Suppressor macrophage (primary cell): Measurements from ENCODE around the gene ZNF213.
"Not testable (repeated sequence)": the region's sequence is repeated elsewhere in the genome, so short reads cannot be mapped to it uniquely, and the experiment has no call there.

ENCODE experiments used
- DNase-seq, 4 experiments: peaks; one replicate each; pipeline ENCODE4 v3.0.0-alpha.2; 2020 to 2022

ZNF213 gene

DNA sequence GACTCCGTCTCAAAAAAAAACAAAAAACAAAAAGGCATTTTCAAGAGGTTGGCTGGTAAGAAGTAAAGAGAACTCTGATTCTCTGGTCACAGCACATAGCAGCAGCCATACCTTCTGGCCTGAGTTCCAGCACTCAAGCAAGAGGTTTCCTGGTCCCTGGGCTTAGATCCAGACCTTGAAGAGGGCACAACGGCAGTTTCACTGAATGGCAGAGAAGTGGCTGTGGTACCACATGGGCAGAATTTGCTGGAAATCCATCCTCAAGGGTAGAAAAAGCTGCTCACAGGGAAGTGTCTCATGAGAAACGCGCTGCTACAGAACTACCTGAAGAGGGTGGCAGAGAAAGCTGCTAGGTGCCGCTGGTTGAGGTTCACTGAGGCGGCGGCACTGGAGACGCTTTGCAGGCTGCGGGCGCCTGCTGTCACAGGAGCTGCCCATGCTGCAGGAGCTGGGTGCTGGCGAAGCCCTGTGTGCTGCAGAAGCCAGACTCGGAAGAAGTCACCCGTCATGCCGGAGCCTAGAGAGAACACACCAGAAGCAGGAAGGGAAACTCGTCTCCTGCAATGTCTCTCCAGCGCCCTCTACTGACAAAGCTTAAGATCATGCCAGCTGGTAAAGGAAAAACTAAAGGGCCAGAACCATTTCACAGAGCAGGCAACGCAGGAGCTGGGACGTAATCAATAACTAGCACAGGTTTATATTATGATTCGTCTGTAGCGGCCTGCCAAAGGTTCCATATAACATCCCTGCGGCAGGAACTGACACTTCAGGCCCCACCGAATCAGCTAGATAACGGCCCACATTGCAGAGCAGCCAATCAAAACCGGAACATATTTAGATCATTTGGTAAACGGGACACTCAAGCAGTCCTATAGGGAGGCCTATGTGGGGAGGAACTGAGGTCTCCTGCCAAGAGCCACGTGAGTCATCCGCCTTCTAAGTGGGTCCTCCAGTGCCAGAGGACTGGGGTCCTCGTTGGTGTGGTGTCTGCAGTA is 5.4 kb upstream of the ZNF213 start:
- peak; percentile 89 to 95 (median 92) for DNase-seq

DNA sequence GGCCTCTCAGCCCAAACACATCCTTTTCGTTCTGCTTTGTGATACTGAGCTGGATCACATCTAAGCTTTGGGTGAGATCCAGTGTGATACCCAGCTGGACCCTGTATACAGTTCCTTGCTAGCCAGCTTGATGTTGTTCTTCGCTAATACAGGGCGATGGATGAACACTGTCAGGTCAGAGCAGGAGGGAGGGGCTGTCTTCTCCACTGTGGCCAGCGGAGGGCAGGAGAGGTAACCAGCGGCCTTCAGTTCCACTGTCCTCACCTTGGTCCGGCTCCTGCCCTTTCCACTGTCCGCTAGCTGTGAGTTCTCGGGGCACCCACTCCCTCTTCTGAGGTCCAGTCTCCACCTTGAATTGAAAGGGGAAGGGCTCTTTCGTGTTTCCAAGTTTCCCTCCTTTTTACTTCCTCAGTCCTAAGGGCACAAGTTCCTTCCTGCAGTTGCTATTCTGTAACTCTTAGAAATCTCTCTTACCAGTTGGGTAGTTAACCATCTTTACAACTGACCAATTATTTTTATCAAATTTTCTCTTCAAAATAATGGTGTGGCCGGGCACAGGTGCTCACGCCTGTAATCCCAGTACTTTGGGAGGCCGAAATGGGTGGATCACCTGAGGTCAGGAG is 3.0 kb upstream of the ZNF213 start:
- DNase-seq: peak; percentile 30 to 65 (median 50)

DNA sequence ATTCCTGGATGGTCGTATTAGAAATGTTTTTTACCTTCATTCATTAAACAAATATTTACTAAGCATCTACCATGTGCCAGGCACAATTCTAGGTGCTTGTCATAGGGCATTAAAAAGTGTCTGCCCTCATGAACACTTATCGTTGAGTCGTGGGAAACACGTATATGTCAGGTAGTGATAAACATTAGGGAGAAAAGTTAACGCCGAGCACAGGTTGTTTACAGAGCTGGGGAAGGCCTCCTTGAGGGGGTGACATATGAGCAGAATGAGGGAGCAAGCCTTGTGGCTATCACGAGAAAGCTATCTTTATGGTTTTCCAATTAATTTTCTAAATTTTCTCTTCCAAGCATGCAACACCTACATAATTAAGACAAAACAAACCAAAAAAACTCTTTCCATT is 985 bp upstream of the ZNF213 start:
- no peak for DNase-seq

DNA sequence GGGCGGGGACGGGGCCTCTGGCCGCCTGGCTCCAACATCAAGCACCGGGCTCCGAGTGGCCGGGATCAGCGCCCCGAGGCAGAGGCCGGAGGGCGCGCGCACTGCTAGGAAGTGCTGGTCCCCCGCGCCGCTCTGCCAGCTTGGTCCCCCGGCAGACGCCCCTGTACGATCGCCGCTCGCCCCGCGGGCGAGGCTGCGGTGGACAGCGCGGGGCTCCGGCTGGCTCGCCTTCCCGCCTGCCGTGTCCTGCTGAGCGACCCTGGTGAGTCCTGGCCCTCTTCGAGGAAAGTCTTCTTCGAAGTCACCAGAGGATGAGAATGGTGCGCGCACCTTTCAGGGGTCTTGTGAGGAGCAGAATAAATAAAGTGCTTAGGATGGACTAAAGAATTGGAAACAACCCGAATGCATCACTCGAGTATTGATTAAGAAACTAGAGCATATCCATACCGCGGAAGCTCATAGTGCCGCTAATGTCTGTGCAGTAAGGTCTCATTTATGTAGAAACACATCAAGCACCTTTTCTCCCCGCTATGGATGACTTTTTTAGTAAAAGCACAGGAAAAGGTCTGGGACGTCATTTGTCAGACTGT is 392 bp downstream of the ZNF213 start:
- DNase-seq: no peak

DNA sequence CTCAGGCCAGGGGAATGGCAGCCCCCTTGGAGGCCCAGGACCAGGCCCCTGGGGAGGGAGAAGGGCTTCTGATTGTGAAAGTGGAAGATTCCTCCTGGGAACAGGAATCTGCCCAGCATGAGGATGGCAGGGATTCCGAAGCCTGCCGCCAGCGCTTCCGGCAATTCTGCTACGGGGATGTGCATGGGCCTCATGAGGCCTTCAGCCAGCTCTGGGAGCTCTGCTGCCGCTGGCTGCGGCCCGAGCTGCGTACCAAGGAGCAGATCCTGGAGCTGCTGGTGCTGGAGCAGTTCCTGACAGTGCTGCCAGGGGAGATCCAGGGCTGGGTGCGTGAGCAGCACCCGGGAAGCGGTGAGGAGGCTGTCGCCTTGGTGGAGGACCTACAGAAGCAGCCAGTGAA is 2.4 kb downstream of the ZNF213 start:
- DNase-seq: no peak

DNA sequence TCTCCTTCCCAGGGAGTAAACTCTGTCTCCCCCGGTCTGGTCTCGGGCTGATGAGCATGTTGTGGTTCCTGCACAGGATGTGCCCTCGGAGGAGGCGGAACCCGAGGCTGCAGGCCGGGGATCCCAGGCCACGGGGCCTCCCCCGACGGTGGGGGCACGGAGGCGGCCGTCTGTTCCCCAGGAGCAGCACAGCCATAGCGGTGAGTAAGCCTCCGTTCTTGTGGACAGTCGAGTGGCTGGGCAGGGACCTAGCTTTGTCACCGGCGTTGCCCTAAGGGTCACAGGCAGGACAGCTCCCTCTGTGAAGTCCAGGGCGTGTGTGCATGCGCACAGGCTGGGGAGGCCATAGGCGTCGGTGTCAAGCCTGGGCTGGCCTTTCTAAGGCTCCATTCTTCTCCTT is 3.5 kb downstream of the ZNF213 start:
- no peak for DNase-seq

DNA sequence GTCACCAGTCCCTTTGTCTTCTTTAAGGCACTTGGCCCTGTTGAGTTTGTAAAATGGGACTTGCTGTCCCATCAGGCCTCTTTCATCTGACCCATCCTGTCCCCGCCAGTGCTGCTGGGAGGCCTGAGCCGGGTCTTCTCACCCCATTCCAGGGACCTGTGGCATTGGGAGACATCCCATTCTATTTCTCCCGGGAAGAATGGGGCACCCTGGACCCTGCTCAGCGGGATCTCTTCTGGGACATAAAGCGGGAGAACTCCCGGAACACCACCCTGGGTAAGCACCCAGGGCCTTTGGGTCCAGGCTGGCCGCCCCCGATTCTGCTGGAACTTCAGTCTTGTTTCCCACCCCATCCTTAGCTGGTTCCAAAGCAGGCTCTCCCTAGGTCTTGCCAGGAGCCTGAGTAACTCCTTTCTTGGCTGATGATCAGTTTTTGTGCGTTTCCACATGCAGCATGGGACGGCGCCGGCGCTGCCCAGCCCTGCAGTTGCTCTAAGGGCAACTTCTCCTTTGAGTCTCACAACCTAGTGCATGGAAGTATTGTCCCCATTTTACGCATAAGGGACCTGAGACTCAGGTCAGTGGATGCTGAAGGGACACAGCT is 4.1 kb downstream of the ZNF213 start:
- no peak for DNase-seq

DNA sequence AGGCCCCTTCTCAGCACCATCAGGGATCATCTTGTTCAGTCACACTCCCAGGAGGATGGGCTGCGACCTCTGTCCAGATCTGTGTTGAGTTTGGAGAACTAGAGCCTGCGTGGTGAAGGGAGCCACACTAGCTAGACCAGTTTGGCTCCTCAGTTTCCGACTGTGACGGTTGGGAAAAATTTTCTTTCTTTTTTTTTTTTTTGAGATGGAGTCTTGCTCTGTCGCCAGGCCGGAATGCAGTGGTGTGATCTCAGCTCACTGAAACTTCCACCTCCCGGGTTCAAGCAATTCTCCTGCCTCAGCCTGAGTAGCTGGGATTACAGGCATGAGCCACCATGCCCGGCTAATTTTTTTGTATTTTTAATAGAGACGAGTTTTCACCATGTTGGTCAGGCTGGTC is 4.7 kb downstream of the ZNF213 start:
- not testable (repeated sequence) for DNase-seq

DNA sequence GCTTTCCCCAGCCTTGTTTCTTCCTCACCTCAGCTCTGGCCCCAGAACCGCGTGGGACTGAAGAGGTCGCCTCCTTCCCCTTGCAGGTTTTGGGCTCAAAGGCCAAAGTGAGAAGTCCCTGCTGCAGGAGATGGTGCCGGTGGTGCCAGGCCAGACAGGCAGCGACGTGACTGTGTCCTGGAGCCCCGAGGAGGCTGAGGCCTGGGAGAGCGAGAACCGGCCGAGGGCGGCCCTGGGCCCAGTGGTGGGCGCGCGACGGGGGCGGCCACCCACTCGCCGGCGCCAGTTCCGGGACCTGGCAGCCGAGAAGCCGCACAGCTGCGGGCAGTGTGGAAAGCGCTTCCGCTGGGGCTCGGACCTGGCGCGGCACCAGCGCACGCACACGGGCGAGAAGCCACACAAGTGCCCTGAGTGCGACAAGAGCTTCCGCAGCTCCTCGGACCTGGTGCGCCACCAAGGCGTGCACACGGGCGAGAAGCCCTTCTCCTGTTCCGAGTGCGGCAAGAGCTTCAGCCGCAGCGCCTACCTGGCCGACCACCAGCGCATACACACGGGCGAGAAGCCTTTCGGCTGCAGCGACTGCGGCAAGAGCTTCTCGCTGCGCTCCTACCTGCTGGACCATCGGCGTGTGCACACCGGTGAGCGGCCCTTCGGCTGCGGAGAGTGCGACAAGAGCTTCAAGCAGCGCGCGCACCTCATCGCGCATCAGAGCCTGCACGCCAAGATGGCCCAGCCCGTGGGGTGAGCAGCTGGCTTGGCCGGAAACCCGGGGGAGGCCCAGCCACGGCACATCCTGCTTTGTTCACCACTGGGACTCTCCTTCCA is 6.0 kb downstream of the ZNF213 start:
- DNase-seq: no peak

DNA sequence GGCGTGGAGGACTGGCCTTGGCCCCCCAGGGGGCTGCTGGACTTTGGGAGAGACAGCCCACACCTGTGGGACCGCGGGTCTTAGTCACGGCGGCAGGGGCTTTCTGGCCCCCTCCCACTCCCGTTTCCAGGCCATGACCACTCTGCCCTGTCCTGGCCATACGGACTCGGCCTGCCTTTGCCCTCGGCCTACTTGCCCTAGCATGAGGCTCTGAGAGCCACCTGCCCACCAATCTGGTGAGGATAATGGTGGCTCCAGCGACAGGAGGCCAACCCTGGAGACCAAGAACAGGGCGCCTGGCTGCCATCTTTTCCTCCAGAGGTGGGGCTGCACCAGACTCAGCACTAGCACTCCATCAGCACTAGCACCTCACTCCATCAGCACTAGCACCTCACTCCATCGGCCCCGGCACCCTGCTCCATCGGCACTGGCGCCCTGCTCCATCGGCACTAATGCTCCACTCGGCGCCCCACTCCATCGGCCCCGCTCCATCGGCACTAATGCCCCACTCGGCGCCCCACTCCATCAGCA is 7.0 kb downstream of the ZNF213 start:
- no peak for DNase-seq

DNA sequence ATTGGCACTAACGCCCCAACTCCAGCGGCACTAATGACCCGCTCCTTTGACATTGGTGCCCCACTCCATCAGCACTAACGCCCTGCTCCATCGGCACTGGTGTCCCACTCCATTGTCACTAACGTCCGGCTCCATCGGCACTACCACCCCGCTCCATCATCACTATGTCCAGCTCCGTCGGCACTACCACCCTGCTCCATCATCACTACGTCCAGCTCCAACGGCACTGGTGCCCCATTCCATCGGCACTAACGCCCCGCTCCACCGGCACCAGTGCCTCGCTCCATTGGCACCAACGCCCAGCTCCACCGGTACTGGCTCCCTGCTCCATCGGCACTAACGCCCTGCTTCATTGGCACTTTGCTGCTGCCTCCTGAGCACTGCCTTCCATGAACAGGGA is 7.5 kb downstream of the ZNF213 start:
- DNase-seq: no peak

DNA sequence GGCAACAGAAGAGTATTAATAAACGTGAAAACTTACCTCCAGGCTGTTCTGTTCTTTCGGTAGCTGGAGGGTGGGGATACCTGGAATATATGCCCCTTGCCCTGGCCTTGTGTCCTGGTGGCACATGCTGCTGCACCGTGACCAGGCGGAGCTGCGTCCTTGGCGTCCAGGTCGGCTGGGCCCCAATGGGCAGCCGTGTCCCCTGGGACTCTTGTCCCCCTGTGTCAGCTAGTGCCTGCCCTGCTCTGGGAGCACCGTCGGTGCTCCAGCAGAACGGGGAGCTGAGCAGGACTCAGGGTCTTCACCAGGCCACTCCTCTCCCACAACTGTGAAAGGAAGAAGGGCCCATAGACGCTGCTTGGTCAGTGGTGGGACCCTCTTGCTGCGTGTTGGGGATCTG is 7.9 kb downstream of the ZNF213 start:
- no peak for DNase-seq

DNA sequence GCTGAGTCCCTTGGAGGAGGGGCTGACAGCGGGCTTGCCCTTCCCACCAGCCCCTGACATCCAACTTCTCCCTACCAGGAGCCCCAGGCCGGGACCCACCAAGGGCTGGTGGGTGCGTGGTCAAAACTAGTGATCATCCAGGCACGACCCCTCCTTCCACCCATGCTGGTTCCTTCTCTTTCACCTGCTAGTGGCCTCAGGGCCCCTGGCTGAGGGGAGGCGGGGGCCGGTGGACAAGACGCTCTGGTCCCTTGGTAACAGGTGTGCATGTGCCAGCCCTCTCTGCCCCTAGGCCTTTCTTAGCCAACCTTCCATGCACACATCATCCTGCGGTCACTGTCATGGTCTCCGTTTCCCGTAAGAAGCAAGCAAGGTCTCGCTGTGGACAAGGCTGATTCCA is 8.4 kb downstream of the ZNF213 start:
- no peak for DNase-seq

DNA sequence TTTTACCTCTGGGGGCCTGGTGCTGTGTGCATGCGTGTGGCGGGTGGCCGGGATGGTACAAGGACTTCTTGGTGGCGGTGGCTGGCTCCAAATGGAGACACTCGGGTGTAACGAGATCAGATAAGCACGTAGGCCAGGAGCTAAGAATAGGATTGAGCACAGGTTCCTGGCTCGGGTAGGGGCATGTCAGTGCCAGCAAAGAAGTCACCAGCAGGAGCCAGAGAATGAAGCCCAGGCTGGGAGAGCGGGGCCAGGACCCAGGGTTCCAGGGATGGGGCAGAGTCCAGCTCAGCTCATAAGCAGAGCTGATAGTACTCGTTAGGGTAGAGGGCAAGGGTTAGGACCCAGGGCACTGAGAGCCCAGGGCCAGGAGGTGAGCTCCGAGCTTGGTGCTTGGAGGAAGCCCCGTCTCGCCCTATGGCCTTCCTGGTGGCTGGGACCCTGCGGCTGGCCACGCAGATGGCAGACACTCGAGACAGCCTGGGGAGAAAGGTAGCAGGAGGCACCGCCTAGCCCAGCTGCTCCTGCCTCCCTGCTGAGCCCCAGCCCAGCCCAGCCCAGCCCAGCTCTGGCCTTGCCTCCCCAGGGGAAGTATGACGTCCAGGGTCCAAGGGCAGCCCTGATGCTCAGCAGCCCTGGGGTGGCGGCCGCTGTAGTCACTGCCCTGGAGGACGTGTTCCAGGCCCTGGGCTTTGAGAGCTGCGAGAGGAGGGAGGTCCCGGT is 8.9 kb downstream of the ZNF213 start:
- DNase-seq: no peak

DNA sequence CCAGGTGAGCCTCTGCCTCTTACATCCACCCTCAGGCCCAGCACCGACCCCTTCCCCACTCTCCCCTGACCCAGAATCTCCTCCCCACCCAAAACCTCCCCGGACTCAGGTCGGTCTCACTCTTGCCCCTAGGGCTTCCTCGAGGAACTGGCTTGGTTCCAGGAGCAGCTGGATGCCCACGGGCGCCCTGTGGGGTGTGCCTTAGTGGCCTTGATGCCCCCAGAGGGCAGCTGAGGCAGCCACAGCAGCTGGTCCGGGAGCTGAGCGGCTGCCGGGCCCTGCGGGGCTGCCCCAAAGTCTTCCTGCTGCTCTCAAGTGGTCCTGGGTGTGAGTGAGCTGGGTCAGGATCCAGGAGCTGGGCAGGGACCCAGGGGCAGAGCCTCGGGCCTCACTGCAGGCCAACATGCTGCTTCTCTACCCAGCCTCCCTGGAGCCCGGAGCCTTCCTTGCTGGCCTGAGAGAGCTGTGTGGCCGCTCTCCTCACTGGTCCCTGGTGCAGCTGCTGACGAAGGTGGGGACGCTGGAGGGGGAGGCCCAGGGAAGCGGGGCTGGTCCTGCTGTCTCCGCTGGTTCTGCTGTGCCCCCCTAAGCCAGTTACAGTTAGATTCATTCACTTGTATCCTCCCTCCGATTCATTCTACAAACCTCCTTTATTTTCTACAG is 9.6 kb downstream of the ZNF213 start:
- DNase-seq: no peak

DNA sequence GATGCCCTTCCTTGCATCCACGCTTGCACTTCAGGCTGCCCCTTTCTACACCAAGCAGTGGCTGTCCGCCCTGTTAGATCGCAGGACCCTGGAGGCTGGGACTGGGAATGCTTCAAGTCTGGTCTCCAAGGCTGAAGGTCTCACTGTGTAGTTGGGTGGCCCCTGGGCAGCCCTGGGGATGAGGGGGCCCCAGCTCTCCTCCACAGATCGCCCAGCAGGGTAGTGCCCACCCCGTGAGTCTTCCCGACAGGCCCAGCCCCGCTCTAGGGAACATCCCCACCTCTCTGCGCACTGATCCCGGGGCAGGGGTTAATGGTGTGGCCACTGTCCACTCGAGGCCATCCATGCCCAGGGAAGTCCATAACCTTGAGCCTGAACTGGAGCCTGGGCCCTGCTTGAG is 10.3 kb downstream of the ZNF213 start:
- DNase-seq: no peak

DNA sequence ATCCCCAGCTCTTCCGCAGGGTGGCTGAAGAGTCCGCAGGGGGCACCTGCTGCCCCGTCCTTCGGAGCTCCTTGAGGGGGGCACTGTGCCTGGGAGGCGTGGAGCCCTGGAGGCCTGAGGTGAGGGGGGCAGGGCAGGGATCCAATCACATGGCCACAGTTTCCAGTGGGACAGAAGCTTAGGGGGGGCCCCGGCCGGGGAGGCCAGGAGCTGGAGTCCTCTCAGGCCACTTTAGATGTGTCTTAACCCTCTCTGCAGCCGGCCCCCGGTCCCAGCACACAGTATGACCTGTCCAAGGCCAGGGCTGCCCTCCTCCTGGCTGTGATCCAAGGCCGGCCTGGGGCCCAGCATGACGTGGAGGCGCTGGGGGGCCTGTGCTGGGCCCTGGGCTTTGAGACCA is 10.8 kb downstream of the ZNF213 start:
- no peak for DNase-seq

DNA sequence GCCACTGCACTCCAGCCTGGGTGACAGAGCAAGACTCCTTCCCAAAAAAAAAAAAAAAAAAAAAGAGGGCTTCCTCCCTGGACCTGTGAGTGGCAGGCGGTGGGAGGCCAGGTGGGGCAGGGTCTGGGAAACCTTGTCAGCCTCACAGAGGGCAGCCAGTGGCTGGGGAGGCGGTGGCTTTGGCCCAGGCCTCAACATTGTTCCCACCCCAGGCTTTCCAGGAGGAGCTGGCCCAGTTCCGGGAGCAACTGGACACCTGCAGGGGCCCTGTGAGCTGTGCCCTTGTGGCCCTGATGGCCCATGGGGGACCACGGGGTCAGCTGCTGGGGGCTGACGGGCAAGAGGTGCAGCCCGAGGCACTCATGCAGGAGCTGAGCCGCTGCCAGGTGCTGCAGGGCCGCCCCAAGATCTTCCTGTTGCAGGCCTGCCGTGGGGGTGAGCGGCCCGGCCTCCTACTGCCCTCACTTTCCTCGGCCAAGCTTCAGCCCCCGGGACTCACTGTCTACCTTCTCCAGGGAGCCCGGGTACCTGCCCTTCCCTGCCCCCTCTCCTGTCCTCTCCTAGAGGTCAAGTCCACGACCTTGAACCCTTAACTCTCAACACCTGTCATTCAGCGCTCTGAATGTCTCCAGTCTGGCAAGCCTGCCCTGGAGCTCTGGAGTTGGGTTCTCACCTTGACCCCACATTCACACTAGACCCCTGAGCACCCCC is 12.4 kb downstream of the ZNF213 start:
- DNase-seq: no peak

DNA sequence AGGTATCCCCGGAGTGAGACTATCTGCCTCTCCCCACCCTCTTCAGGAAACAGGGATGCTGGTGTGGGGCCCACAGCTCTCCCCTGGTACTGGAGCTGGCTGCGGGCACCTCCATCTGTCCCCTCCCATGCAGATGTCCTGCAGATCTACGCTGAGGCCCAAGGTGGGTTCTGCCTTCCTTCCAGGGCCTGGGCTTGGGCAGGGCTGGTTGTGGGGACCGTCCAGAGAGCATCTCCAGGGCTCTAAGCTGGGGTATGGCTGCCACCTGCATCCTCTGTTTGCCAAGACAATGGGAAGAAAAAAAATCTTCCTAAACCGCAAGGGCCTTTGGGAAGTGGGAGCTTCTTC is 12.9 kb downstream of the ZNF213 start:
- DNase-seq: no peak
